Panc1 (cell line): ENCODE measurements around the gene MAP3K4. TPM values are rescaled to one million over a fixed set of nuclear protein-coding genes. Genes with fewer than 3 reads are reported as not detected.

Source experiments
- ATAC-seq: fragments of 200-7000 bp; cut with Tn5 transposase; 2 replicates; pipeline ENCODE4 v1.9.1; 2020; ENCODE audit warnings: mild to moderate bottlenecking, moderate library complexity
- BruUV-seq: library from RNA; stranded (reverse); fragments of 400-500 nt; replicated peaks from 2 replicates; lab custom pipeline; 2021; lab: Mats Ljungman, UMichigan
- CTCF ChIA-PET: fragments of 300-600 bp; sonication (Branson Sonifier 250); formaldehyde crosslinking; loops from one replicate; lab custom pipeline; 2022; ENCODE audit warnings: antibody characterized with exemption; lab: Charles Lee
- POLR2A ChIA-PET: fragments of 300-600 bp; sonication (Branson Sonifier 250); formaldehyde crosslinking; loops from one replicate; lab custom pipeline; 2022; ENCODE audit warnings: antibody characterized with exemption; lab: Charles Lee
- DNase-seq: peaks from one replicate; pipeline ENCODE4 v3.0.0-alpha.2; 2010; ENCODE audit warnings: low read depth, low spot score
- H3K27ac ChIP-seq: 2 replicates; pipeline ENCODE4 v1.5.1; 2011; ENCODE audit warnings: mild to moderate bottlenecking, low read length, inconsistent platforms
- H3K27me3 ChIP-seq: fragments of 200-500 bp; sonication (Bioruptor generic); 2 replicates; pipeline ENCODE4 v1.6.0; 2014; ENCODE audit warnings: low read length, inconsistent platforms; ENCODE audit not compliant: control insufficient read depth, insufficient read depth
- H3K36me3 ChIP-seq: fragments of 200-500 bp; sonication (Bioruptor generic); 2 replicates; pipeline ENCODE4 v1.5.1; 2014; ENCODE audit warnings: inconsistent platforms, mild to moderate bottlenecking, low read length, moderate library complexity; ENCODE audit not compliant: control insufficient read depth, insufficient read depth
- H3K4me1 ChIP-seq: 2 replicates; pipeline ENCODE4 v1.5.1; 2011; ENCODE audit warnings: inconsistent platforms, mild to moderate bottlenecking, low read length, moderate library complexity; ENCODE audit not compliant: control insufficient read depth, insufficient read depth
- H3K4me3 ChIP-seq, 2 experiments: 2 replicates each; pipeline ENCODE4 v1.5.1; 2011 to 2012; ENCODE audit warnings: low read depth in 2 of 2, low read length in 2 of 2, mild to moderate bottlenecking in 2 of 2, inconsistent platforms in 1 of 2, moderate library complexity in 1 of 2
- H3K9me3 ChIP-seq: fragments of 200-500 bp; sonication (Bioruptor generic); 2 replicates; pipeline ENCODE4 v1.5.1; 2014; ENCODE audit warnings: low read depth, mild to moderate bottlenecking, inconsistent platforms, low read length, moderate library complexity; ENCODE audit not compliant: control insufficient read depth, insufficient read depth
- POLR2AphosphoS5 ChIP-seq: IDR thresholded peaks from 2 replicates; pipeline ENCODE4 v1.6.1; 2012; ENCODE audit warnings: mild to moderate bottlenecking, low read depth, low read length, moderate library complexity
- SIN3A ChIP-seq: IDR thresholded peaks from 2 replicates; pipeline ENCODE4 v1.6.1; 2012; ENCODE audit warnings: low read depth, mild to moderate bottlenecking, low read length, moderate library complexity, borderline replicate concordance; ENCODE audit not compliant: insufficient read depth
- TCF7L2 ChIP-seq: IDR thresholded peaks from 2 replicates; pipeline ENCODE4 v1.6.1; 2011; ENCODE audit warnings: mild to moderate bottlenecking, low read depth, low read length, inconsistent platforms
- in situ Hi-C: cut with HindIII; loops from 2 replicates; pipeline ENCODE4 v1.10.0; 2016; ENCODE audit warnings: low sequenced_read_pairs, low pct_unique_long_range_greater_than_20kb
- intact Hi-C: fragments of 100-400 bp; cut with micrococcal nuclease; formaldehyde crosslinking; loops from one replicate; pipeline ENCODE4 v1.10.0; 2022; ENCODE audit not compliant: unreplicated experiment
- total RNA-seq: library from RNA; stranded (reverse); gene quantifications from one replicate; pipeline ENCODE4 v1.2.1, GENCODE V29; 2021; ENCODE audit not compliant: unreplicated experiment
- TF ChIP-seq, protein P1 (sequence below): fragments of 450-650 bp; IDR thresholded peaks from 2 replicates; pipeline ENCODE4 v1.5.1; 2017; ENCODE audit warnings: mild to moderate bottlenecking
- TF ChIP-seq, protein P2 (sequence below), 2 experiments: IDR thresholded peaks; 2 replicates each; pipeline ENCODE4 v1.6.1; 2011 to 2012; ENCODE audit warnings: low read depth in 2 of 2, control low read depth in 1 of 2, low read length in 1 of 2, mild to moderate bottlenecking in 1 of 2, moderate library complexity in 1 of 2; ENCODE audit not compliant: insufficient read depth in 1 of 2

Gene MAP3K4
- total RNA-seq, 1 experiment from 2014 or later = 49.3 TPM

DNA sequence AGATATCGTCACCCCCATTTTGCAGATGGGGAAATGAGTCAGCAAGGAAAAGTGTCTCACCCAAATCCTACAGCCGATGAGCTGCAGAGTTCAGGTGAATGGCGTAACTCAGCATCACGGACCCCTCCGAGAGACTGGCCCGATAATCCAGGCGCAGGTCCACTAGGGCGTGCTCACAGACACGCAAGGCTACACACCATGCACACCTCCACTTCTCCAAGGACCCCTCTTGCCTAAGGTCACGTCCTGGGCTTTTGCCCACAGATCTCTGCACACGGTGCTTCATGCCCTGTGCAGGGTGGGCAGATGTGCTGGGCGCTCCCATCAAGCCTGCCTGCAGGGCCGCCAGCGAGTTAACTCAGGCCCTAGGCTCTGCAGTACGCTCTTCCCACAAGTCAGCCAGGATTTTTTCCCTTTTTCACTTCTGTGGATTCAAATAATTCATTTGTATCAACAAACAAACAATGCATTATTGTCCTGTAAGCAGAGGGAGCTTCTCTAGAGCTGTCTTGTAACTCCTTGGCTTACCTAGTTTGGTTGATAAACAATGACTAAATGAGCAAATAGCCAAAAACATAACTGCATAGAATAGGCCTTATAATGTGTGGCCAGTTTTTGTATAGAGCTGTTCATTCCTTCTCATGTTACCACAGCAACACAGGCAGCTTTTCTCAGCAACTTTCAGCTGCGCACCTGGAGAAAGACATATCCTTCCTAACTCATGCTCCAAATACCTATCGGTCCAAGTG is 143.2 kb downstream of the MAP3K4 start:
- no peaks in the 10 kb centered on the region for H3K36me3 ChIP-seq
- no TSS peak for BruUV-seq
- no peaks in the 10 kb centered on the region for H3K4me1 ChIP-seq
- H3K27ac ChIP-seq = no peak overlapping the region
- H3K9me3 ChIP-seq = no peaks in the 10 kb centered on the region
- ATAC-seq (no peak), DNase-seq (no peak)
- H3K27me3 ChIP-seq = no peaks in the 10 kb centered on the region
- H3K4me3 ChIP-seq = no peak overlapping the region
- CTCF ChIA-PET = no interaction called here
- in situ Hi-C loops (no loop called here), intact Hi-C loops (no loop called here)
- no peak for TF ChIP-seq POLR2AphosphoS5
- TF ChIP-seq, protein P1, sequence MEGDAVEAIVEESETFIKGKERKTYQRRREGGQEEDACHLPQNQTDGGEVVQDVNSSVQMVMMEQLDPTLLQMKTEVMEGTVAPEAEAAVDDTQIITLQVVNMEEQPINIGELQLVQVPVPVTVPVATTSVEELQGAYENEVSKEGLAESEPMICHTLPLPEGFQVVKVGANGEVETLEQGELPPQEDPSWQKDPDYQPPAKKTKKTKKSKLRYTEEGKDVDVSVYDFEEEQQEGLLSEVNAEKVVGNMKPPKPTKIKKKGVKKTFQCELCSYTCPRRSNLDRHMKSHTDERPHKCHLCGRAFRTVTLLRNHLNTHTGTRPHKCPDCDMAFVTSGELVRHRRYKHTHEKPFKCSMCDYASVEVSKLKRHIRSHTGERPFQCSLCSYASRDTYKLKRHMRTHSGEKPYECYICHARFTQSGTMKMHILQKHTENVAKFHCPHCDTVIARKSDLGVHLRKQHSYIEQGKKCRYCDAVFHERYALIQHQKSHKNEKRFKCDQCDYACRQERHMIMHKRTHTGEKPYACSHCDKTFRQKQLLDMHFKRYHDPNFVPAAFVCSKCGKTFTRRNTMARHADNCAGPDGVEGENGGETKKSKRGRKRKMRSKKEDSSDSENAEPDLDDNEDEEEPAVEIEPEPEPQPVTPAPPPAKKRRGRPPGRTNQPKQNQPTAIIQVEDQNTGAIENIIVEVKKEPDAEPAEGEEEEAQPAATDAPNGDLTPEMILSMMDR = no peak
- POLR2A ChIA-PET = no interaction called here

DNA sequence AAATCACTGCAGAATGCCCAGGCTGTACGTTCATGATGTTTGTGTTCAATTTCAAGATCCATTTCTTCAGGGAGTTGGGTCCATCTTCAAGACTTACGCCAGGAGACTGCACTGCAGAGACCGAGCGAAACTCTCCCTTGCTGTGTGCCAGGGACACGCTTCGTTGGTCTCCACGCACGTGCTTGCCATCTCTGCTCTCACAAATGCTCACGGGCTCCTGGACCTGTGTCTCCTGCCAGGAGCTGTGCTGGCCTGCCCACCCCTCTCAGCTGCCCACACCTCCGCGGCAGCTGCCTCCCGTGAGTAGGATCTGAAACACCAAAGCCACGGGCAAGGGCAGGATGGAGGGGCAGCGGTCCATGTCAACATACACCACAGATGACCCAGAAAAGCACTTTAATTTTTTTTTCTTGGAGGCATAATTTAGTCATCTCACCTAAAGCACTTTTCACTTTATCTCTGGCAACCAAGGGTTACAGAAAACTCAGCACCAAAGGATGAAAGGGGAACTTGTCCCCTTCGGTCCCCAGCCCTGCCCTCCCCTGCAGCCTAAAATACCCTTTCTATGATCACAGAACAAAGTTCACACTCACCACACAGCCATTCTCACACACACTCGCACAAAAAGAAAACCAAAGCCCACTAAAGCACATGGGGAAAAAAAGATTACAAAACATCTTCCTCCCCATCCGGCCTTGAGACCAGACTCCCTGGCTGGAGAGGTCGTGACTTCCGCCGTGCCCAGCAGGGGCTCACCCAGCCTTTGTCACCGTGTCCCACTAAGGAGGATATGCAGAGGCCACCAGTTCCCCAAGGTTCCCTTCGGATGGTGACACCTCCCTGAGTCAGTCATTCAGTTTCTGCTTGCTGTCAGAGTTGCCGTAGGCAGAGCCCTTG is 144.4 kb downstream of the MAP3K4 start:
- DNase-seq = no peak
- no peaks in the 10 kb centered on the region for H3K36me3 ChIP-seq
- ChIA-PET CTCF (no interaction called here), POLR2A (no interaction called here)
- no TSS peak for BruUV-seq
- no peaks in the 10 kb centered on the region for H3K27me3 ChIP-seq
- ATAC-seq = no peak
- TF ChIP-seq SIN3A (no peak), POLR2AphosphoS5 (no peak), TCF7L2 (no peak)
- TF ChIP-seq, protein P1 = no peak
- TF ChIP-seq, protein P2, sequence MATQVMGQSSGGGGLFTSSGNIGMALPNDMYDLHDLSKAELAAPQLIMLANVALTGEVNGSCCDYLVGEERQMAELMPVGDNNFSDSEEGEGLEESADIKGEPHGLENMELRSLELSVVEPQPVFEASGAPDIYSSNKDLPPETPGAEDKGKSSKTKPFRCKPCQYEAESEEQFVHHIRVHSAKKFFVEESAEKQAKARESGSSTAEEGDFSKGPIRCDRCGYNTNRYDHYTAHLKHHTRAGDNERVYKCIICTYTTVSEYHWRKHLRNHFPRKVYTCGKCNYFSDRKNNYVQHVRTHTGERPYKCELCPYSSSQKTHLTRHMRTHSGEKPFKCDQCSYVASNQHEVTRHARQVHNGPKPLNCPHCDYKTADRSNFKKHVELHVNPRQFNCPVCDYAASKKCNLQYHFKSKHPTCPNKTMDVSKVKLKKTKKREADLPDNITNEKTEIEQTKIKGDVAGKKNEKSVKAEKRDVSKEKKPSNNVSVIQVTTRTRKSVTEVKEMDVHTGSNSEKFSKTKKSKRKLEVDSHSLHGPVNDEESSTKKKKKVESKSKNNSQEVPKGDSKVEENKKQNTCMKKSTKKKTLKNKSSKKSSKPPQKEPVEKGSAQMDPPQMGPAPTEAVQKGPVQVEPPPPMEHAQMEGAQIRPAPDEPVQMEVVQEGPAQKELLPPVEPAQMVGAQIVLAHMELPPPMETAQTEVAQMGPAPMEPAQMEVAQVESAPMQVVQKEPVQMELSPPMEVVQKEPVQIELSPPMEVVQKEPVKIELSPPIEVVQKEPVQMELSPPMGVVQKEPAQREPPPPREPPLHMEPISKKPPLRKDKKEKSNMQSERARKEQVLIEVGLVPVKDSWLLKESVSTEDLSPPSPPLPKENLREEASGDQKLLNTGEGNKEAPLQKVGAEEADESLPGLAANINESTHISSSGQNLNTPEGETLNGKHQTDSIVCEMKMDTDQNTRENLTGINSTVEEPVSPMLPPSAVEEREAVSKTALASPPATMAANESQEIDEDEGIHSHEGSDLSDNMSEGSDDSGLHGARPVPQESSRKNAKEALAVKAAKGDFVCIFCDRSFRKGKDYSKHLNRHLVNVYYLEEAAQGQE (IDR thresholded peaks at IDR 0.05; ENCODE audit: insufficient read depth in 1 of 2, low read depth in 2 of 2, low read length in 1 of 2) = no peak
- H3K4me1 ChIP-seq = no peaks in the 10 kb centered on the region
- no peaks in the 10 kb centered on the region for H3K9me3 ChIP-seq
- H3K4me3 ChIP-seq = no peak overlapping the region
- in situ Hi-C loops = no loop called here
- H3K27ac ChIP-seq = no peak overlapping the region
- intact Hi-C loops = no loop called here
